ENCODE data around the gene NFIB. TPM values are rescaled to one million over a fixed set of nuclear protein-coding genes. Genes with fewer than 3 reads are reported as not detected.

The NFIB gene
- total and polyA plus RNA-seq, 2 experiments from 2014 or later, result 15.2 to 27.3 TPM

- H3K27me3 ChIP-seq, result no peaks in the 10 kb centered on the region
- TF ChIP-seq EZH2 (IDR thresholded peaks at IDR 0.05; ENCODE audit: borderline replicate concordance), result no peak
- no peak for TF ChIP-seq EZH2phosphoT487 (IDR thresholded peaks at IDR 0.05; ENCODE audit: low read depth, severe bottlenecking, unreplicated experiment)
- no peak for TF ChIP-seq CTCF (IDR thresholded peaks at IDR 0.05; ENCODE audit: poor library complexity)
- no peaks in the 10 kb centered on the region for H3K9me2 ChIP-seq (replicated peaks; ENCODE audit: insufficient read depth)
- H3K36me3 ChIP-seq (replicated peaks; ENCODE audit: insufficient read depth, low read depth), result no peaks in the 10 kb centered on the region
- WGBS (ENCODE audit: low lambda C conversion rate, missing lambda C conversion rate), result 84% methylated on average over 3 of the region's 3 CpGs
- no peak for DNase-seq (ENCODE audit: low spot score)
- H2AFZ ChIP-seq, result no peak overlapping the region
- no peak overlapping the region for H3K27ac ChIP-seq
- no peak overlapping the region for H3K4me3 ChIP-seq
- H3K4me2 ChIP-seq, result no peak overlapping the region
- no peaks in the 10 kb centered on the region for H3K9me3 ChIP-seq (ENCODE audit: low read depth)
- peaks cover 90% of the 10 kb centered on the region for H3K79me2 ChIP-seq
- H4K20me1 ChIP-seq (ENCODE audit: insufficient read depth, poor library complexity, severe bottlenecking), result peaks cover 42% of the 10 kb centered on the region
- peaks cover 5% of the 10 kb centered on the region for H3K4me1 ChIP-seq (ENCODE audit: insufficient read depth)
These were observed 20.1 kb downstream of the NFIB start for GRCh38 chr9:14293801-14294200.

DNA sequence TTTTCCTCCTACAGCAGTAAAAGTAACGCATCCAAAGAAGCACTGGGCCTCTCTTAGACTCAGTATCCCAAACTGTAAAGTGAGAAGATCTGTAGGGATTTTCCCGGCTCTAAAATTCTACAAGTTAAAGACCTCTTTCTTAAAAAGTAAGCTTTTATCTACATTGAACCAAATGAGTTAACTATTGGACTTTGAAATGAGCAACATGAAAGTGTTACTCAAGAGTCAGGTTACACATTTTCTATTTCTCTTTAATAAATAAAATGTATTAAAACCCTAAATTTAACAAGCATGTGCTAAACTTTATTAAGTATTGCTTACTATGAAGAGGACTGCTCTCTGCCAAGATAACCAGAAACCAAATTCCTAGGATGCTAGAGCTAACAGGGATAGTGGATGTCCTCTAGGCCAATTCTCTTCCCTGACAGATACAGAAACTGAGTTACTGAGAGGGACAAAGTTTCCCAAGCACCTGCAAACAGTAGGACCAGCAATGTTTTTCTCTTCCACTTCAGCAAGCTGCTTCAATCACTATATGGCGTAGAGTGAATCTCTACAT lies 21.7 kb downstream of the NFIB start:
- Histone ChIP-seq H3K4me3 (no peak overlapping the region), H3K27ac (no peak overlapping the region), H2AFZ (no peak overlapping the region), H3K4me1 (ENCODE audit: insufficient read depth) (peaks cover 5% of the 10 kb centered on the region), H3K27me3 (no peaks in the 10 kb centered on the region), H3K9me3 (ENCODE audit: low read depth) (no peaks in the 10 kb centered on the region), H3K4me2 (no peak overlapping the region), H3K36me3 (replicated peaks; ENCODE audit: insufficient read depth, low read depth) (no peaks in the 10 kb centered on the region), H4K20me1 (ENCODE audit: insufficient read depth, poor library complexity, severe bottlenecking) (peaks cover 33% of the 10 kb centered on the region), H3K79me2 (peaks cover 79% of the 10 kb centered on the region), H3K9me2 (replicated peaks; ENCODE audit: insufficient read depth) (no peaks in the 10 kb centered on the region)
- TF ChIP-seq EZH2phosphoT487 (IDR thresholded peaks at IDR 0.05; ENCODE audit: low read depth, severe bottlenecking, unreplicated experiment) (no peak), EZH2 (IDR thresholded peaks at IDR 0.05; ENCODE audit: borderline replicate concordance) (no peak), CTCF (IDR thresholded peaks at IDR 0.05; ENCODE audit: poor library complexity) (no peak)
- WGBS (ENCODE audit: low lambda C conversion rate, missing lambda C conversion rate), result 81% methylated on average over 3 of the region's 3 CpGs
- no peak for DNase-seq (ENCODE audit: low spot score)

GRCh38 chr9:14289916-14290315 lies 24.0 kb downstream of the NFIB start:
- Histone ChIP-seq H3K4me3 (no peak overlapping the region), H2AFZ (no peak overlapping the region), H3K27ac (no peak overlapping the region), H4K20me1 (ENCODE audit: insufficient read depth, poor library complexity, severe bottlenecking) (peaks cover 25% of the 10 kb centered on the region), H3K9me3 (ENCODE audit: low read depth) (no peaks in the 10 kb centered on the region), H3K27me3 (no peaks in the 10 kb centered on the region), H3K36me3 (replicated peaks; ENCODE audit: insufficient read depth, low read depth) (no peaks in the 10 kb centered on the region), H3K4me1 (ENCODE audit: insufficient read depth) (peaks cover 5% of the 10 kb centered on the region), H3K9me2 (replicated peaks; ENCODE audit: insufficient read depth) (no peaks in the 10 kb centered on the region), H3K79me2 (peaks cover 79% of the 10 kb centered on the region), H3K4me2 (no peak overlapping the region)
- TF ChIP-seq EZH2 (IDR thresholded peaks at IDR 0.05; ENCODE audit: borderline replicate concordance) (no peak), CTCF (IDR thresholded peaks at IDR 0.05; ENCODE audit: poor library complexity) (no peak), EZH2phosphoT487 (IDR thresholded peaks at IDR 0.05; ENCODE audit: low read depth, severe bottlenecking, unreplicated experiment) (no peak)
- WGBS (ENCODE audit: low lambda C conversion rate, missing lambda C conversion rate), result 83% methylated on average over 3 of the region's 3 CpGs
- no peak for DNase-seq (ENCODE audit: low spot score)

Measured in hepatocyte (in vitro differentiated cells).